Upper lobe of left lung (tissue), 6 donors: ENCODE results near the gene HRH1. TPM values are rescaled to one million over a fixed set of nuclear protein-coding genes. Genes with fewer than 3 reads are reported as not detected.

Experiments used
- ATAC-seq, 2 donors: fragments of 200-7000 bp; cut with Tn5 transposase; one replicate each; pipeline ENCODE4 v1.9.1; 2022; ENCODE audit warnings: mild to moderate bottlenecking in 2 of 2, moderate library complexity in 2 of 2; ENCODE audit not compliant: low FRiP score in 2 of 2
- DNase-seq, 2 donors: peaks; one replicate each; pipeline ENCODE4 v3.0.0-alpha.2; 2019 to 2020
- H3K27ac ChIP-seq, 4 donors: fragments of 200-600 bp; sonication (generic); one replicate each; pipeline ENCODE4 v1.5.1; 2016 to 2019
- H3K27me3 ChIP-seq, 4 donors: fragments of 200-600 bp; sonication (generic); one replicate each; pipeline ENCODE4 v1.5.1; 2017 to 2019
- H3K36me3 ChIP-seq, 4 donors: fragments of 200-600 bp; sonication (generic); one replicate each; pipeline ENCODE4 v1.5.1; 2016 to 2019
- H3K4me1 ChIP-seq, 4 donors: fragments of 200-600 bp; sonication (generic); one replicate each; pipeline ENCODE4 v1.5.1; 2018 to 2019
- H3K4me3 ChIP-seq, 4 donors: fragments of 200-600 bp; sonication (generic); one replicate each; pipeline ENCODE4 v1.5.1; 2017 to 2019; ENCODE audit warnings: mild to moderate bottlenecking in 2 of 4, moderate library complexity in 1 of 4
- H3K9me3 ChIP-seq, 4 donors: fragments of 200-600 bp; sonication (generic); one replicate each; pipeline ENCODE4 v1.5.1; 2018 to 2019
- EP300 ChIP-seq, 4 donors: sonication (generic); formaldehyde crosslinking; IDR thresholded peaks; one replicate each; pipeline ENCODE4 v1.5.1; 2017; ENCODE audit warnings: antibody characterized with exemption in 4 of 4, control low read depth in 2 of 4
- POLR2A ChIP-seq, 4 donors: fragments of 450-650 bp; IDR thresholded peaks; one replicate each; pipeline ENCODE4 v1.5.1; 2016 to 2017; ENCODE audit warnings: antibody characterized with exemption in 4 of 4, mild to moderate bottlenecking in 2 of 4
- POLR2AphosphoS5 ChIP-seq, 2 donors: sonication (generic); formaldehyde crosslinking; IDR thresholded peaks; one replicate each; pipeline ENCODE4 v1.5.1; 2017; ENCODE audit warnings: antibody characterized with exemption in 2 of 2
- WGBS, 2 donors: methylation state at CpG; one replicate each; pipeline ENCODE4 v1.1.5; 2017 to 2018; 5-methylcytosine and 5-hydroxymethylcytosine counted together
- total RNA-seq, 6 donors: library from RNA; depleted of rRNA in 4 of 6; stranded (reverse); fragments of >200 nt in 4 of 6; gene quantifications; one replicate each; pipeline versions ENCODE4 v1.1.0 to v1.2.1, GENCODE V29; 2016 to 2021
- TF ChIP-seq, protein P1 (sequence below), 6 experiments: fragments of 450-650 bp in 4 of 6; fragments of 200-600 bp in 2 of 6; sonication (generic) in 2 of 6; IDR thresholded peaks; one replicate each; pipeline ENCODE4 v1.5.1; 2016 to 2019; ENCODE audit warnings: antibody characterized with exemption in 6 of 6
- donor health status: DM: no; HTN: no; CAD: no; lungs with moderate emphysema.
- donor health status: DM: no; HTN: yes; CAD: no; lungs with severe emphysema.

HRH1 gene
- total RNA-seq, 6 donors from 2014 or later = 2.9 to 13.4 (median 3.7) TPM

DNA sequence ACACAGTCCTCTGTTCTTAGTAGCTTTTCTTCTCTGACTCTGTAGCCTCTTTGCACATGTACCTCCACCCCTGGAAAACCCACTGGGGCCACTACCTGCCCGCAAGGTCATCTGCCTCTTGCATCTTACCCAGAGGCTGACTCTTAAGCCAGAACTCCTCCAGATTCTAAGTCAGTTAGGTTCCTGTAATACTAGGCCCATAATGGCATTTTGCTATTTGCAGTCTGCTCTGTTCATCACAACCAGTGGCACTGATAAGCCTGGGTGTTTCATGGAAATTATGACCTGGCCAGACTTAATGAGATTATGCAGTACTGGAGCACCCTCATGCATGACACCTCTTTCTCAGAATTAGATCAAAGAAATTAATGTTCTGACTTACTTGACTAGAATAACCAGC, 86.2 kb downstream of the HRH1 start:
- no peak overlapping the region for H3K27ac ChIP-seq
- DNase-seq = no peak
- no peak for TF ChIP-seq EP300 (IDR thresholded peaks at IDR 0.05)
- no peak for TF ChIP-seq POLR2A (IDR thresholded peaks at IDR 0.05)
- TF ChIP-seq, protein P1, sequence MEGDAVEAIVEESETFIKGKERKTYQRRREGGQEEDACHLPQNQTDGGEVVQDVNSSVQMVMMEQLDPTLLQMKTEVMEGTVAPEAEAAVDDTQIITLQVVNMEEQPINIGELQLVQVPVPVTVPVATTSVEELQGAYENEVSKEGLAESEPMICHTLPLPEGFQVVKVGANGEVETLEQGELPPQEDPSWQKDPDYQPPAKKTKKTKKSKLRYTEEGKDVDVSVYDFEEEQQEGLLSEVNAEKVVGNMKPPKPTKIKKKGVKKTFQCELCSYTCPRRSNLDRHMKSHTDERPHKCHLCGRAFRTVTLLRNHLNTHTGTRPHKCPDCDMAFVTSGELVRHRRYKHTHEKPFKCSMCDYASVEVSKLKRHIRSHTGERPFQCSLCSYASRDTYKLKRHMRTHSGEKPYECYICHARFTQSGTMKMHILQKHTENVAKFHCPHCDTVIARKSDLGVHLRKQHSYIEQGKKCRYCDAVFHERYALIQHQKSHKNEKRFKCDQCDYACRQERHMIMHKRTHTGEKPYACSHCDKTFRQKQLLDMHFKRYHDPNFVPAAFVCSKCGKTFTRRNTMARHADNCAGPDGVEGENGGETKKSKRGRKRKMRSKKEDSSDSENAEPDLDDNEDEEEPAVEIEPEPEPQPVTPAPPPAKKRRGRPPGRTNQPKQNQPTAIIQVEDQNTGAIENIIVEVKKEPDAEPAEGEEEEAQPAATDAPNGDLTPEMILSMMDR (IDR thresholded peaks at IDR 0.05) = no peak
- no peak for TF ChIP-seq POLR2AphosphoS5 (IDR thresholded peaks at IDR 0.05)

DNA sequence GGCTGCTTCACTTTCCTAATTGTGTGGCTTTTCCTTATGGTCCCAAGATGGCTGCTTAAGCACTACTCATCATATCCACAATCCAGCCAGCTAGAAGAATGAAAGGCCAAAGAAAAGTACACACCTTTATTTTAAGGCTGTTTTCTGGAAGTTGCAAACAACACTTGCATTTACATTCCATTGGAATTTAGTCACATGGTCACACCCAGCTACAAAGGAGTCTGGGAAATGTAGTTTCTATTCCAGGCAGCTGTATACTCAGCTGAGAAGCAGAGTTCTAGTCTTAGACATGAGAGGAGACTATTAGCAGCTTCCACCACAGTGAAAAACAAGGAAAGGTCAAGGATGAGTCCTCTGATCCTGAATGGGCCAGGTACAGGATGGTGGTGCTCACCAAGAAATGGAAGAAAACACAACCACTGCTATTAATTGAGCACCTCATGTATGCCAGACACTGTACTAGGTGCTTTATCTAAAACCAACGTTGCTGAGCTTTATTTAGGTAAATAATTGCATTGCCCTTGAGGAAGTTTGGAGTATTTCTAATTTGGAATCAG, 89.9 kb downstream of the HRH1 start:
- ATAC-seq = no peak
- Histone ChIP-seq H3K27ac (no peak overlapping the region), H3K9me3 (no peaks in the 10 kb centered on the region), H3K4me3 (no peak overlapping the region), H3K4me1 (no peaks in the 10 kb centered on the region), H3K27me3 (no peaks in the 10 kb centered on the region), H3K36me3 (no peaks in the 10 kb centered on the region)
- WGBS, 2 donors = 40 to 56% methylated on average over 1 of the region's 1 CpG
- TF ChIP-seq POLR2A (IDR thresholded peaks at IDR 0.05) (no peak), EP300 (IDR thresholded peaks at IDR 0.05) (no peak), POLR2AphosphoS5 (IDR thresholded peaks at IDR 0.05) (no peak)
- TF ChIP-seq, protein P1 (IDR thresholded peaks at IDR 0.05) = no peak
- no peak for DNase-seq

More for the DNA sequence above, 86.2 kb downstream of the HRH1 start:
- Histone ChIP-seq H3K36me3 (no peaks in the 10 kb centered on the region), H3K9me3 (no peaks in the 10 kb centered on the region), H3K4me1 (peaks cover 0 to 7% (median 4%) of the 10 kb centered on the region in 4 donors), H3K4me3 (no peak overlapping the region), H3K27me3 (no peaks in the 10 kb centered on the region)
- ATAC-seq = no peak
- 90 to 96% methylated on average over 1 of the region's 1 CpG for WGBS, 2 donors

DNA sequence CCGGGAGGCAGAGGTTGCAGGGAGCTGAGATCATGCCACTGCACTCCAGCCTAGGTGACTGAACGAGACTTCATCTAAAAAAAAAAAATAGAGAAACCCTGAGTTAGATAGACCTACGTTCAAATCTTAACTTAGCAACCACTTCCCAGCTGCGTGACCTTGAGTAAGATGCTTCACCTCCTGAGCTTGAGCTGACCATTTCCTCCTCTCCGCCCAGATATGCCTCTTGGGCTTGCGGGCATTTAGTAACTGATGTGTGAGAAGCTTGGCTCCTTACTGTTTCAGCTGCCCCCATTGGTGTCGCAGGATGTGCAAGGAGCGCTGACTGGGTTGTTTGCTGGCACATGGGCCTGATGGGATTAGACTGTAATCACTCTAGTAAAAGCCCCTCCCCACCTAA, 91.0 kb downstream of the HRH1 start:
- no peaks in the 10 kb centered on the region for H3K4me1 ChIP-seq
- H3K27ac ChIP-seq = no peak overlapping the region
- H3K9me3 ChIP-seq = no peaks in the 10 kb centered on the region
- H3K27me3 ChIP-seq = no peaks in the 10 kb centered on the region
- ATAC-seq = no peak
- no peak overlapping the region for H3K4me3 ChIP-seq
- no peak for TF ChIP-seq POLR2AphosphoS5 (IDR thresholded peaks at IDR 0.05)
- TF ChIP-seq POLR2A (IDR thresholded peaks at IDR 0.05) = no peak
- no peak for TF ChIP-seq EP300 (IDR thresholded peaks at IDR 0.05)
- TF ChIP-seq, protein P1 (IDR thresholded peaks at IDR 0.05) = no peak
- DNase-seq = no peak
- 79 to 84% methylated on average over 8 of the region's 8 CpGs for WGBS, 2 donors
- H3K36me3 ChIP-seq = no peaks in the 10 kb centered on the region

DNA sequence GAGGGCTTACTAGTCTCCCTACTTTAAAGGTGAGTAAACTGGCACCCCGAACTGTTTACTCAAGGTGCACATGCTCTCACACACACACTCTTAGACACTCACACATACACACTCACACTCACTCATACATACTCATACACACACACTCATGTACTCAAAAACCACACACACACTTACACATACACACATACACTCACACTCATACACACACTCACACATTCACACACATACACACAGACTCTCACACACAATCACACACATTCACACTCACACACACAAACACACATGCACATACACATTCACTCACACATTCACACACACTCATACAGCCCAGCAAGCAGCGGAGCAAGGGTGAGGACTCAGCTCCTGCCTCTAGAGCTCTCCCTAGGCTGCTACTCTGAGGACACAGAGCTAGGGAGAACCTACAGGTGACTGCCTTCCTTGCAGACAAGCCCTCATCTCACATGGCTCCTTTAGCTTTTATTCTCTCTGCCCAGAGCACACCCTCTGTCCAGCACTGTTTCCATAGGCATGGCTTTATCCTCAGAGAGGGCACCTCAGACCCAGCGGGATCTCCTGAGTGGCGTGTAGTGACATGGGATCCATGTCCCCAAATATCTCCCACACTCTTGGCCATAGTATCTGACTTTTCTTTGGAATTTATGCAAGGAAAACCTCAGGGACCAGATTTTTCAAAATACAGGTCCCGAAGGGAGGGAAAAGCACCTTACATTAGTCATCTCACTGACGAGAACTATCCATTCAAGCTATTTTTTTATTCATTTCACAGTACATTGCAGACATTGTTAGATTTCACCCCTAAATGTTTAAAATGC, 91.8 kb downstream of the HRH1 start:
- Histone ChIP-seq H3K27me3 (no peaks in the 10 kb centered on the region), H3K4me3 (no peak overlapping the region), H3K4me1 (no peaks in the 10 kb centered on the region), H3K9me3 (no peaks in the 10 kb centered on the region), H3K27ac (no peak overlapping the region), H3K36me3 (no peaks in the 10 kb centered on the region)
- WGBS, 2 donors = 88 to 92% methylated on average over 6 of the region's 6 CpGs
- TF ChIP-seq POLR2A (IDR thresholded peaks at IDR 0.05) (no peak), EP300 (IDR thresholded peaks at IDR 0.05) (no peak), POLR2AphosphoS5 (IDR thresholded peaks at IDR 0.05) (no peak)
- TF ChIP-seq, protein P1 (IDR thresholded peaks at IDR 0.05) = no peak
- DNase-seq = no peak
- ATAC-seq = peak in 1 of 2 donors; percentile 62
